Smooth muscle cell (in vitro differentiated cells): Measurements from ENCODE around the gene ZFHX3. TPM values are rescaled to one million over a fixed set of nuclear protein-coding genes. Genes with fewer than 3 reads are reported as not detected.

Experiments used
- DNase-seq: peaks from one replicate; lab custom pipeline; 2025; ENCODE audit not compliant: unreplicated experiment; lab: John Stamatoyannopoulos, UW
- H2AFZ ChIP-seq: fragments of 200-600 bp; sonication (generic); 2 replicates; pipeline ENCODE4 v1.6.0; 2016; ENCODE audit warnings: antibody characterized with exemption, low read depth, mild to moderate bottlenecking
- H3F3A ChIP-seq: fragments of 200-600 bp; sonication (generic); 2 replicates; pipeline ENCODE4 v1.6.0; 2017; ENCODE audit warnings: antibody characterized with exemption, low read depth
- H3K27ac ChIP-seq: fragments of 200-600 bp; sonication (generic); 2 replicates; pipeline ENCODE4 v1.5.1; 2016; ENCODE audit warnings: low read depth, mild to moderate bottlenecking
- H3K27me3 ChIP-seq: fragments of 200-600 bp; sonication (generic); 2 replicates; pipeline ENCODE4 v1.6.1; 2016; ENCODE audit warnings: low read depth, mild to moderate bottlenecking
- H3K36me3 ChIP-seq: fragments of 200-600 bp; sonication (generic); 2 replicates; pipeline ENCODE4 v1.5.1; 2016; ENCODE audit warnings: low read depth
- H3K4me1 ChIP-seq: fragments of 200-600 bp; sonication (generic); 2 replicates; pipeline ENCODE4 v1.5.1; 2016; ENCODE audit warnings: low read depth
- H3K4me2 ChIP-seq: fragments of 200-600 bp; sonication (generic); 2 replicates; pipeline ENCODE4 v1.6.0; 2016; ENCODE audit warnings: mild to moderate bottlenecking
- H3K4me3 ChIP-seq: fragments of 200-600 bp; sonication (generic); 2 replicates; pipeline ENCODE4 v1.5.1; 2016; ENCODE audit warnings: mild to moderate bottlenecking
- H3K79me2 ChIP-seq: fragments of 200-600 bp; sonication (generic); 2 replicates; pipeline ENCODE4 v1.6.0; 2016; ENCODE audit warnings: low read depth, mild to moderate bottlenecking
- H3K9ac ChIP-seq: fragments of 200-600 bp; sonication (generic); 2 replicates; pipeline ENCODE4 v1.6.0; 2016; ENCODE audit warnings: low read depth
- H3K9me3 ChIP-seq: fragments of 200-600 bp; sonication (generic); replicated peaks from 2 replicates; pipeline ENCODE4 v1.5.1; 2016; ENCODE audit warnings: low read depth
- H4K20me1 ChIP-seq: fragments of 200-600 bp; sonication (generic); 2 replicates; pipeline ENCODE4 v1.6.0; 2016; ENCODE audit warnings: low read depth
- WGBS: methylation state at CpG from one replicate; pipeline ENCODE4 v1.1.7; 2016; ENCODE audit warnings: low lambda C conversion rate; 5-methylcytosine and 5-hydroxymethylcytosine counted together
- polyA plus RNA-seq: library from polyadenylated mRNA; unstranded; fragments of >200 nt; fragmentation: Nextera tagmentation; extraction: Ambion mirVana; gene quantifications from 2 replicates; pipeline ENCODE4 v1.2.1, GENCODE V29; 2016
- total RNA-seq: library from RNA; depleted of rRNA; stranded (reverse); fragments of >200 nt; gene quantifications from 2 replicates; pipeline ENCODE4 v1.2.3, GENCODE V29; 2014
- TF ChIP-seq, protein P1 (sequence below): fragments of 200-600 bp; sonication (generic); IDR thresholded peaks from 2 replicates; pipeline ENCODE4 v1.5.1; 2017; ENCODE audit warnings: borderline replicate concordance, mild to moderate bottlenecking, antibody characterized with exemption; ENCODE audit not compliant: insufficient read depth, poor library complexity, severe bottlenecking

Gene ZFHX3
- total and polyA plus RNA-seq, 2 experiments from 2014 or later, result 3.1 to 9.8 TPM

DNA sequence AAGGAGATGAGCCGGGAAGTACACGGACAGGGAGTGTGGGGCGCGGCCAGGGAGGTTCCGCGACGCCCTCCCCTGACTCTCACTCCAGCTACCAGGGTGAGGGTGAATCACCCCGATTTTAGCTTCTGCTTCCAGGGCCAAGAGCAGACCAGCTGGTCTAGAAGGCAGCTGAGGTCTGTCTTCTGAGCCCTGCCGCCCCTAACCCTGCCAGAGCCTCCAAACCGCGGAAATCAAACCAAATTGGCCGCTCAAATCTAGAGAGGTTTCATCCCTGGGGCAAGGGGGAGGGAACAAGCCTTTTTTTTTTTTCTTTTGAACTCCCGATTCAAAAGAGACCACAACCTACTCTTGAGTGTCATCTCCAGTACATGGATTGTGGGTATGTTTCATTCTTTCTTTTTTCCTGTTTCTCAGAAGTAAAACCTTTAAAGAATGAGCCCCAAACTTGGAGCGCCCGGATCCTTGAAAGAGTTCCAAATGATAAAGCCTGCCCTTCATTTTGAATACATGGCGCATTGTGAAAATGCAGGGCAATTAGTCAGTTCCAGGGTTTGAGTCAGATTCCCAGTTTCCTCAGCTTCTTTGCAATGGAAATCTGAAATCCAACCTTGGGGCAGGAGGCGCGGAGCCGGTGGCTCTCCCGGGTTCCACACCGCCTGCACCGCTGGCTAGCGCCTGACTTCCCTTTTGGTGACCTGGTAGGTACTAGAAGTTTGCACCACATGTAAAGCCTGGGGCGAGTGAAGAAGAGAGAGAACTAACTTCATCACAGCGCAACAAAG lies 16.5 kb upstream of the ZFHX3 start:
- Histone ChIP-seq H3K36me3 (no peaks in the 10 kb centered on the region), H3K27ac (no peak overlapping the region), H3K4me3 (peak overlapping the region; percentile 36), H3K4me2 (peak overlapping the region; percentile 86), H3K9me3 (no peaks in the 10 kb centered on the region), H2AFZ (peak overlapping the region; percentile 43), H3K9ac (no peak overlapping the region), H3K27me3 (peaks cover 75% of the 10 kb centered on the region), H3K79me2 (peaks cover 5% of the 10 kb centered on the region), H4K20me1 (no peaks in the 10 kb centered on the region), H3F3A (peaks cover 23% of the 10 kb centered on the region), H3K4me1 (peaks cover 60% of the 10 kb centered on the region)
- no peak for DNase-seq
- WGBS, result 1% methylated on average over 24 of the region's 25 CpGs
- TF ChIP-seq, protein P1, sequence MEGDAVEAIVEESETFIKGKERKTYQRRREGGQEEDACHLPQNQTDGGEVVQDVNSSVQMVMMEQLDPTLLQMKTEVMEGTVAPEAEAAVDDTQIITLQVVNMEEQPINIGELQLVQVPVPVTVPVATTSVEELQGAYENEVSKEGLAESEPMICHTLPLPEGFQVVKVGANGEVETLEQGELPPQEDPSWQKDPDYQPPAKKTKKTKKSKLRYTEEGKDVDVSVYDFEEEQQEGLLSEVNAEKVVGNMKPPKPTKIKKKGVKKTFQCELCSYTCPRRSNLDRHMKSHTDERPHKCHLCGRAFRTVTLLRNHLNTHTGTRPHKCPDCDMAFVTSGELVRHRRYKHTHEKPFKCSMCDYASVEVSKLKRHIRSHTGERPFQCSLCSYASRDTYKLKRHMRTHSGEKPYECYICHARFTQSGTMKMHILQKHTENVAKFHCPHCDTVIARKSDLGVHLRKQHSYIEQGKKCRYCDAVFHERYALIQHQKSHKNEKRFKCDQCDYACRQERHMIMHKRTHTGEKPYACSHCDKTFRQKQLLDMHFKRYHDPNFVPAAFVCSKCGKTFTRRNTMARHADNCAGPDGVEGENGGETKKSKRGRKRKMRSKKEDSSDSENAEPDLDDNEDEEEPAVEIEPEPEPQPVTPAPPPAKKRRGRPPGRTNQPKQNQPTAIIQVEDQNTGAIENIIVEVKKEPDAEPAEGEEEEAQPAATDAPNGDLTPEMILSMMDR, result no peak

- Histone ChIP-seq H3F3A (peaks cover 18% of the 10 kb centered on the region), H2AFZ (no peak overlapping the region), H3K36me3 (no peaks in the 10 kb centered on the region), H4K20me1 (no peaks in the 10 kb centered on the region), H3K27me3 (peaks cover 75% of the 10 kb centered on the region), H3K4me2 (peak overlapping the region; percentile 86), H3K79me2 (peaks cover 8% of the 10 kb centered on the region), H3K4me3 (peak overlapping the region; percentile 36), H3K4me1 (peaks cover 62% of the 10 kb centered on the region), H3K27ac (no peak overlapping the region), H3K9ac (no peak overlapping the region), H3K9me3 (no peaks in the 10 kb centered on the region)
- no peak for DNase-seq
- WGBS, result 6% methylated on average over 14 of the region's 14 CpGs
- TF ChIP-seq, protein P1, result no peak
Observed at GRCh38 chr16:73063854-73064211, 15.9 kb upstream of the ZFHX3 start.

DNA sequence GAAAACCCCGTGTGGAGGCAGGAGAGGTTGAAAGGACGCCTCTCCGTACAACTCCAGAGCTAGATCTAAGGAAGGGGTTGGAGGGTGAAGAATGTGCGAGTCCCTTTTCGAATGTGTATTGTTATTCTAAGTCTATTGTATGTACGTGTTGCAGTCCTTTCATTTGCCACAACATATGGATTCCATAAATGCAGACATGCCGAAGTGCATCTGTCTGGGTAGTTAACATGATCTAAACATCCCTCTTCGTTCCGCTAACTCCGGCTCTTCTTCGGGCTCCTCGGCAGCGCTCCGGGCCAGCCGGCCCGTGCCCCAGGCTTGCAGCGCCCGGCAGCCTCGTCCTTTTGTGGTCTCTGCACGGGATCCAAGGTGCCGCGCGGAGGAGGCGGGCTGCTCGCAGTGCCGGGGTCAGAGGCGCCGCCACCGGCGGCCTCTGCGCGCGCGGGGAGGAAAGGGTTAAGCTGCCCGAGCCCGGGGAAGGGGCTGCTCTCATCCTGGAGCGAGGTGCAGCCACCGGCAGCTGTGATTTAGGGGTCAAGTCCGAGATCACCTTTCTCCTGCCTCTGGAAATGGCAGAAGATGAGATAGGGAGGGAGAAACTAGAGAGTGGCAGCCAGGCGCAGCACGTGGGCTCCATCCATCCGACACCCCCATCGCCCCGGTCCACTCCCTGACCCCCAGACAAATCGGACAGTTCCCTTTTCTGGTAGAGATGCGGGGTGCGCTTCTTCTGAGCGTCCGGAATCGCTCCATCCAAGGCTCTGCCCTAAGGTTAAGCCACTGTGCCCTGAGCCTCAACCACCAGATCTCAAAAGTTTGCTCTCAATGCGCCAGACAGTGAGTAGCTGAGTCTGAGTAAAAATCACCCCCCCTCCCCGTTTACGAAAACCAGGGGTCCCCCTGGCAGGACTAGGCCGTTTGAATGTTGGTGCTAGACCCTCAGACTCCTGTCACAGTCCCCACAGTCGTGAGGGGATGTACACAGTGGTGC lies 15.1 kb upstream of the ZFHX3 start:
- peak overlapping the region; percentile 41 for H3K4me3 ChIP-seq
- peaks cover 59% of the 10 kb centered on the region for H3K4me1 ChIP-seq

More for the DNA sequence above, 15.1 kb upstream of the ZFHX3 start:
- Histone ChIP-seq H3K79me2 (peaks cover 9% of the 10 kb centered on the region), H3K4me2 (peak overlapping the region; percentile 86), H4K20me1 (no peaks in the 10 kb centered on the region), H3K36me3 (no peaks in the 10 kb centered on the region), H3K27ac (no peak overlapping the region), H3F3A (peaks cover 11% of the 10 kb centered on the region), H3K9ac (no peak overlapping the region), H2AFZ (no peak overlapping the region), H3K9me3 (no peaks in the 10 kb centered on the region), H3K27me3 (peaks cover 75% of the 10 kb centered on the region)
- DNase-seq, result no peak
- WGBS, result 3% methylated on average over 54 of the region's 55 CpGs
- TF ChIP-seq, protein P1, result no peak
